Parathyroid adenoma (tissue), 2 donors: ENCODE data around the gene UNC5A.

ENCODE experiments used
- H2AFZ ChIP-seq: fragments of 300-600 bp; sonication (generic); one replicate; pipeline ENCODE4 v1.7.0; 2017; ENCODE audit warnings: antibody characterized with exemption, mild to moderate bottlenecking
- H3K27ac ChIP-seq: fragments of 300-600 bp; sonication (generic); one replicate; pipeline ENCODE4 v1.7.0; 2017
- H3K27me3 ChIP-seq: fragments of 300-600 bp; sonication (generic); one replicate; pipeline ENCODE4 v1.7.0; 2017; ENCODE audit warnings: low read length; ENCODE audit not compliant: control insufficient read depth, insufficient read depth
- H3K36me3 ChIP-seq: fragments of 300-600 bp; sonication (generic); one replicate; pipeline ENCODE4 v1.7.0; 2017; ENCODE audit warnings: low read length; ENCODE audit not compliant: control insufficient read depth, insufficient read depth
- H3K4me1 ChIP-seq: fragments of 300-600 bp; sonication (generic); one replicate; pipeline ENCODE4 v1.7.0; 2017; ENCODE audit warnings: control low read depth
- H3K4me2 ChIP-seq: fragments of 300-600 bp; sonication (generic); one replicate; pipeline ENCODE4 v1.7.0; 2017; ENCODE audit warnings: low read length
- H3K4me3 ChIP-seq: fragments of 300-600 bp; sonication (generic); one replicate; pipeline ENCODE4 v1.7.0; 2017; ENCODE audit warnings: low read depth, low read length
- H3K79me2 ChIP-seq: fragments of 300-600 bp; sonication (generic); one replicate; pipeline ENCODE4 v1.7.0; 2017; ENCODE audit warnings: control low read depth
- H3K9ac ChIP-seq: fragments of 300-600 bp; sonication (generic); one replicate; pipeline ENCODE4 v1.7.0; 2017; ENCODE audit warnings: mild to moderate bottlenecking
- H3K9me3 ChIP-seq: fragments of 300-600 bp; sonication (generic); one replicate; pipeline ENCODE4 v1.7.0; 2017; ENCODE audit warnings: low read length; ENCODE audit not compliant: control insufficient read depth
- CTCF ChIP-seq: fragments of 300-600 bp; sonication (generic); IDR thresholded peaks from one replicate; pipeline ENCODE4 v1.7.0; 2017; ENCODE audit warnings: antibody characterized with exemption, mild to moderate bottlenecking
- donor health status: primary hyperparathyroidism.

Gene UNC5A

GRCh38 chr5:176859916-176860315, 49.6 kb downstream of the UNC5A start:
- Histone ChIP-seq H2AFZ (no peak overlapping the region), H3K9ac (no peak overlapping the region), H3K9me3 (no peaks in the 10 kb centered on the region), H3K4me3 (no peak overlapping the region), H3K27me3 (peaks cover 7% of the 10 kb centered on the region), H3K4me1 (no peaks in the 10 kb centered on the region), H3K36me3 (no peaks in the 10 kb centered on the region), H3K27ac (no peak overlapping the region), H3K79me2 (peaks cover 7% of the 10 kb centered on the region), H3K4me2 (no peak overlapping the region)
- TF ChIP-seq CTCF: no peak

- Histone ChIP-seq H3K4me3 (no peak overlapping the region), H3K4me2 (no peak overlapping the region), H3K27me3 (peaks cover 7% of the 10 kb centered on the region), H3K4me1 (no peaks in the 10 kb centered on the region), H3K27ac (no peak overlapping the region), H3K79me2 (peaks cover 7% of the 10 kb centered on the region), H3K9ac (no peak overlapping the region), H2AFZ (no peak overlapping the region), H3K36me3 (no peaks in the 10 kb centered on the region), H3K9me3 (no peaks in the 10 kb centered on the region)
- no peak for TF ChIP-seq CTCF
These were observed 50.0 kb downstream of the UNC5A start for GRCh38 chr5:176860381-176860780.

GRCh38 chr5:176861276-176861675, 50.9 kb downstream of the UNC5A start:
- Histone ChIP-seq H3K79me2 (peaks cover 7% of the 10 kb centered on the region), H3K27me3 (peaks cover 7% of the 10 kb centered on the region), H3K27ac (no peak overlapping the region), H3K9ac (no peak overlapping the region), H2AFZ (no peak overlapping the region), H3K4me2 (no peak overlapping the region), H3K4me1 (no peaks in the 10 kb centered on the region), H3K4me3 (no peak overlapping the region), H3K9me3 (no peaks in the 10 kb centered on the region), H3K36me3 (no peaks in the 10 kb centered on the region)
- TF ChIP-seq CTCF: no peak

- no peak for TF ChIP-seq CTCF
- no peak overlapping the region for H3K27ac ChIP-seq
- peaks cover 7% of the 10 kb centered on the region for H3K27me3 ChIP-seq
These were observed 52.1 kb downstream of the UNC5A start for GRCh38 chr5:176862330-176862995.

More at GRCh38 chr5:176862330-176862995, 52.1 kb downstream of the UNC5A start:
- Histone ChIP-seq H3K9me3 (no peaks in the 10 kb centered on the region), H3K4me3 (no peak overlapping the region), H3K9ac (no peak overlapping the region), H3K79me2 (peaks cover 7% of the 10 kb centered on the region), H3K36me3 (no peaks in the 10 kb centered on the region), H2AFZ (no peak overlapping the region), H3K4me1 (no peaks in the 10 kb centered on the region), H3K4me2 (no peak overlapping the region)
